Neuronal stem cell (in vitro differentiated cells): ENCODE data around the gene LATS1.
"Not testable (repeated sequence)": the region's sequence is repeated elsewhere in the genome, so short reads cannot be mapped to it uniquely, and the experiment has no call there.

Experiments
- DNase-seq: peaks from one replicate; pipeline ENCODE4 v3.0.0-alpha.2; 2013; ENCODE audit warnings: low spot score
- H2AFZ ChIP-seq: one replicate; pipeline ENCODE4 v1.6.1; 2013; ENCODE audit warnings: mild to moderate bottlenecking, low read length, inconsistent platforms
- H2AK5ac ChIP-seq: 2 replicates; pipeline ENCODE4 v1.6.1; 2013; ENCODE audit warnings: low read depth, mild to moderate bottlenecking, inconsistent platforms, low read length, moderate library complexity, mixed read lengths
- H2BK120ac ChIP-seq: 2 replicates; pipeline ENCODE4 v1.6.1; 2013; ENCODE audit warnings: low read depth, mild to moderate bottlenecking, inconsistent platforms, low read length, moderate library complexity, mixed read lengths
- H2BK12ac ChIP-seq: one replicate; pipeline ENCODE4 v1.6.1; 2013; ENCODE audit warnings: low read length, inconsistent platforms
- H2BK15ac ChIP-seq: 2 replicates; pipeline ENCODE4 v1.6.1; 2013; ENCODE audit warnings: mild to moderate bottlenecking, low read length, inconsistent platforms, mixed read lengths
- H2BK5ac ChIP-seq: one replicate; pipeline ENCODE4 v1.6.1; 2013; ENCODE audit warnings: inconsistent platforms, mild to moderate bottlenecking, low read length, moderate library complexity
- H3K14ac ChIP-seq: one replicate; pipeline ENCODE4 v1.6.1; 2013; ENCODE audit warnings: low read length, inconsistent platforms
- H3K18ac ChIP-seq: 2 replicates; pipeline ENCODE4 v1.6.1; 2013; ENCODE audit warnings: low read length, inconsistent platforms
- H3K23ac ChIP-seq: 2 replicates; pipeline ENCODE4 v1.6.1; 2013; ENCODE audit warnings: low read depth, mild to moderate bottlenecking, mixed read lengths, low read length, inconsistent platforms; ENCODE audit not compliant: poor library complexity
- H3K27ac ChIP-seq: replicated peaks from 3 replicates; pipeline ENCODE4 v1.5.1; 2013; ENCODE audit warnings: low read length, inconsistent platforms
- H3K27me3 ChIP-seq, 3 experiments: 2 replicates each; pipeline ENCODE4 v1.6.1; 2013; ENCODE audit warnings: low read length in 3 of 3, mild to moderate bottlenecking in 2 of 3, inconsistent platforms in 1 of 3, low read depth in 1 of 3, mixed read lengths in 1 of 3, moderate library complexity in 1 of 3; ENCODE audit not compliant: control insufficient read depth in 3 of 3, insufficient read depth in 3 of 3
- H3K36me3 ChIP-seq, 2 donors: replicated peaks in 1 of 2; 2 replicates each; pipeline ENCODE4 v1.6.1; 2013; ENCODE audit warnings: low read length in 2 of 2; ENCODE audit not compliant: control insufficient read depth in 2 of 2, insufficient read depth in 2 of 2
- H3K4ac ChIP-seq: 2 replicates; pipeline ENCODE4 v1.6.1; 2013; ENCODE audit warnings: inconsistent platforms, mild to moderate bottlenecking, low read length, moderate library complexity
- H3K4me1 ChIP-seq, 2 donors: 1 replicate in 1 of 2; 2 replicates in 1 of 2; pipeline ENCODE4 v1.6.1; 2013; ENCODE audit warnings: low read length in 2 of 2, low read depth in 1 of 2; ENCODE audit not compliant: control insufficient read depth in 2 of 2, insufficient read depth in 1 of 2
- H3K4me2 ChIP-seq: one replicate; pipeline ENCODE4 v1.6.1; 2013; ENCODE audit warnings: mild to moderate bottlenecking, low read length, inconsistent platforms; ENCODE audit not compliant: insufficient read depth, poor library complexity, severe bottlenecking
- H3K4me3 ChIP-seq, 2 donors: 2 replicates each; pipeline ENCODE4 v1.5.1; 2013; ENCODE audit warnings: low read length in 2 of 2, mild to moderate bottlenecking in 2 of 2, inconsistent platforms in 1 of 2, moderate library complexity in 1 of 2
- H3K79me1 ChIP-seq: one replicate; pipeline ENCODE4 v1.6.1; 2013; ENCODE audit warnings: low read depth, mild to moderate bottlenecking, inconsistent platforms, low read length, moderate library complexity
- H3K9ac ChIP-seq: one replicate; pipeline ENCODE4 v1.6.1; 2013; ENCODE audit warnings: mild to moderate bottlenecking, low read depth, low read length, inconsistent platforms; ENCODE audit not compliant: poor library complexity
- H3K9me3 ChIP-seq, 2 donors: replicated peaks in 1 of 2; 2 replicates each; pipeline versions ENCODE3 to v1.6.1; 2013; ENCODE audit warnings: low read length in 2 of 2, mild to moderate bottlenecking in 2 of 2, inconsistent platforms in 1 of 2, low read depth in 1 of 2, mixed read lengths in 1 of 2, moderate library complexity in 1 of 2; ENCODE audit not compliant: control insufficient read depth in 2 of 2, insufficient read depth in 1 of 2
- H4K8ac ChIP-seq: one replicate; pipeline ENCODE4 v1.6.1; 2013; ENCODE audit warnings: low read depth, mild to moderate bottlenecking, inconsistent platforms, low read length, moderate library complexity
- H4K91ac ChIP-seq: one replicate; pipeline ENCODE4 v1.6.1; 2013; ENCODE audit warnings: low read length, low read depth, mild to moderate bottlenecking, inconsistent platforms; ENCODE audit not compliant: poor library complexity
- WGBS, 2 donors: extraction: QIAGEN DNeasy Blood & Tissue Kit; methylation state at CpG; one replicate each; pipeline ENCODE4 v1.1.7; 2013; ENCODE audit warnings: missing lambda C conversion rate in 2 of 2, mixed read lengths in 1 of 2; ENCODE audit not compliant: insufficient read length in 2 of 2, insufficient replicate concordance in 1 of 2; ENCODE audit errors: extremely low coverage in 2 of 2; 5-methylcytosine and 5-hydroxymethylcytosine counted together

The LATS1 gene

GRCh38 chr6:149672265-149672664 lies 45.6 kb downstream of the LATS1 start:
- H2BK12ac ChIP-seq, H3K23ac ChIP-seq, H3K14ac ChIP-seq, DNase-seq, H3K27ac ChIP-seq, H3K27me3 ChIP-seq, H4K91ac ChIP-seq, H2BK5ac ChIP-seq, H3K9me3 ChIP-seq, H4K8ac ChIP-seq, H3K4me2 ChIP-seq, H3K9ac ChIP-seq, H2AFZ ChIP-seq, H3K18ac ChIP-seq, H3K79me1 ChIP-seq, H2AK5ac ChIP-seq, H3K4me3 ChIP-seq, H3K4me1 ChIP-seq, H3K4ac ChIP-seq, H2BK120ac ChIP-seq, H2BK15ac ChIP-seq: not testable (repeated sequence)
- H3K36me3 ChIP-seq = peaks cover 13 to 94% of the 10 kb centered on the region in 2 donors

- WGBS, 2 donors = no CpG with 5 or more reads among the region's 4 CpGs
- Histone ChIP-seq H4K91ac (no peak overlapping the region), H3K4me3 (no peak overlapping the region), H2BK5ac (no peak overlapping the region), H3K4me1 (no peaks in the 10 kb centered on the region), H3K36me3 (peaks cover 16 to 88% of the 10 kb centered on the region in 2 donors), H3K4ac (no peak overlapping the region), H3K27ac (no peak overlapping the region), H3K27me3 (no peaks in the 10 kb centered on the region), H3K4me2 (no peak overlapping the region), H2BK15ac (no peak overlapping the region), H3K14ac (no peak overlapping the region), H2AFZ (no peak overlapping the region), H3K23ac (no peak overlapping the region), H3K9ac (no peak overlapping the region), H3K18ac (no peak overlapping the region), H2BK120ac (no peak overlapping the region), H2AK5ac (no peak overlapping the region), H2BK12ac (no peak overlapping the region), H3K9me3 (no peaks in the 10 kb centered on the region), H3K79me1 (no peaks in the 10 kb centered on the region), H4K8ac (no peak overlapping the region)
- no peak for DNase-seq
Measured at GRCh38 chr6:149660028-149660427, 57.9 kb downstream of the LATS1 start.

- H3K4me3 ChIP-seq = no peak overlapping the region
- H3K4me1 ChIP-seq = no peaks in the 10 kb centered on the region
- H4K8ac ChIP-seq = no peak overlapping the region
- no peak overlapping the region for H2BK12ac ChIP-seq
- H2AK5ac ChIP-seq = no peak overlapping the region
- no peak overlapping the region for H2BK120ac ChIP-seq
- H3K9me3 ChIP-seq = no peaks in the 10 kb centered on the region
- WGBS, 2 donors = no CpG with 5 or more reads among the region's 5 CpGs
- H3K27me3 ChIP-seq = no peaks in the 10 kb centered on the region
- H3K9ac ChIP-seq = no peak overlapping the region
- H3K23ac ChIP-seq = no peak overlapping the region
- no peak overlapping the region for H2BK5ac ChIP-seq
- no peak overlapping the region for H3K4ac ChIP-seq
- H2AFZ ChIP-seq = no peak overlapping the region
- no peak overlapping the region for H3K18ac ChIP-seq
- H3K14ac ChIP-seq = no peak overlapping the region
- H3K4me2 ChIP-seq = no peak overlapping the region
- peaks cover 9 to 65% of the 10 kb centered on the region in 2 donors for H3K36me3 ChIP-seq
- no peak overlapping the region for H4K91ac ChIP-seq
- no peaks in the 10 kb centered on the region for H3K79me1 ChIP-seq
- no peak overlapping the region for H2BK15ac ChIP-seq
- no peak for DNase-seq
- H3K27ac ChIP-seq = no peak overlapping the region
Measured at GRCh38 chr6:149657441-149657840, 60.5 kb downstream of the LATS1 start.

- Histone ChIP-seq H3K4me3 (no peak overlapping the region), H4K8ac (no peak overlapping the region), H2AFZ (no peak overlapping the region), H3K36me3 (peaks cover 0 to 6% of the 10 kb centered on the region in 2 donors), H2BK12ac (no peak overlapping the region), H2BK120ac (no peak overlapping the region), H3K14ac (no peak overlapping the region), H3K27me3 (no peaks in the 10 kb centered on the region), H3K18ac (no peak overlapping the region), H3K4me1 (peaks cover 0 to 5% of the 10 kb centered on the region in 2 donors), H3K4ac (no peak overlapping the region), H2BK15ac (no peak overlapping the region), H3K79me1 (no peaks in the 10 kb centered on the region), H4K91ac (no peak overlapping the region), H3K27ac (no peak overlapping the region), H2BK5ac (no peak overlapping the region), H3K9ac (no peak overlapping the region), H3K23ac (no peak overlapping the region), H2AK5ac (no peak overlapping the region), H3K9me3 (no peaks in the 10 kb centered on the region), H3K4me2 (no peak overlapping the region)
- no peak for DNase-seq
Measured at GRCh38 chr6:149651056-149651455, 66.8 kb downstream of the LATS1 start.
